ENCODE data around the gene APPL2.
"Not testable (repeated sequence)": the region's sequence is repeated elsewhere in the genome, so short reads cannot be mapped to it uniquely, and the experiment has no call there.

The APPL2 gene

DNA sequence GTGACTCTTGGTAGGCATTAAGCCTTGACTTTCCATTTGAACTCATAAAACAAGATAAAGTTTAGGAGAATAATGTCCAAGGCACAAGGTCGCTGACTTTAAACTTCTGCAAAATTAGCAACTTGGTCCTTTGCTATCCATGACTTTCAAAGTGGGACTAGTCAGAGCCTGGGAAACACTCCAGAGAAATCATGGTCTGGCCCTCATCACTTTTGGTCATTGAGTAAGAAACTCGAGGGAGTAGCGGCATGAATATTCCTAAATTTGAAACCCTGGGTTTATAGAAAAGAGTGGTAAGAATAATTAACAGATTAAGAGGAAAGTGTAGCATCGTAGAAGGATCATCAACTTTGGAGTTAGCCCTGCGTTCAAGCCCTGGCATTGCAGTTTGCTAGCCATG lies 16.9 kb upstream of the APPL2 start:
- ChIA-PET CTCF (interaction anchor here (1.4 kb wide), 1 partner anchor 17 kb away, joined by 7 read pairs; the partner anchor contains the start of gene APPL2), POLR2A (interaction anchor here (1.4 kb wide), 1 partner anchor 100 kb away, joined by 5 read pairs; no protein-coding TSS in a partner anchor)
- TF ChIP-seq CTCF (IDR thresholded peaks at IDR 0.05; ENCODE audit: insufficient read depth, low read length, missing control alignments), result no peak
- H3K4me3 ChIP-seq (ENCODE audit: low read depth, low read length), result no peak overlapping the region
- no peak for DNase-seq (ENCODE audit: low read depth, low spot score)

DNA sequence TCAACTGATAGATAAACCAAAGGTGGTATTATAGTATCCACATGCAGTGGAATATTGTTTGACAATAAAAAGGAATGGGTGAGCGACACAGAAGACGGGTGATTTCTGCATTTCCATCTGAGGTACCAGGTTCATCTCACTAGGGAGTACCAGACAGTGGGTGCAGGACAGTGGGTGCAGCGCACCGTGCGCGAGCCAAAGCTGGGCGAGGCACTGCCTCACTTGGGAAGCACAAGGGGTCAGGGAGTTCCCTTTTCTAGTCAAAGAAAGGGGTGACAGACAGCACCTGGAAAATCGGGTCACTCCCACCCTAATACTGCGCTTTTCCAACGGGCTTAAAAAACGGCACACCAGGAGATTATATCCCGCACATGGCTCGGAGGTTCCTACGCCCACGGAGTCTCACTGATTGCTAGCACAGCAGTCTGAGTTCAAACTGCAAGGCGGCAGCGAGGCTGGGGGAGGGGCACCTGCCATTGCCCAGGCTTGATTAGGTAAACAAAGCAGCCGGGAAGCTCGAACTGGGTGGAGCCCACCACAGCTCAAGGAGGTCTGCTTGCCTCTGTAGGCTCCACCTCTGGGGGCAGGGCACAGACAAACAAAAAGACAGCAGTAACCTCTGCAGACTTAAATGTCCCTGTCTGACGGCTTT lies 9.9 kb upstream of the APPL2 start:
- DNase-seq (ENCODE audit: low read depth, low spot score); CTCF ChIA-PET; POLR2A ChIA-PET; H3K4me3 ChIP-seq (ENCODE audit: low read depth, low read length): not testable (repeated sequence)

DNA sequence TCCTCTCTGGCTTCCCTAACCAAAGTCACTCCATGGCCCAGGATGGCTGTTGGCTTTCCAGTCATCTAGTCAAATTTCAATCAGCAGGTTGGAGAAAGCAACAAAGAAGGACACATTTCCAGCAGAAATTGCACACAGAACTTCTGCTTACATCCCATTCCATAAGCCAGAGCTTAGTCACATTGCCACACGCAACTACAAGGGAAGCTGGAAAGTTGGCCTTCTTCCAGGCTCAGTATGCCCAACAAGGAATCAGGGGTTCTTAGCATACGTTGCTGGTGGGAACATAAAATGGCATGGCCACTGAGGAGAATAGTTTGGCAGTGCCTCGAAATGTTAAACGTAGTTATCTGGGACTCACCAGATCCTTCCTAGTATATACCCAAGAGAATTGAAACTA lies 9.3 kb upstream of the APPL2 start:
- no peak for DNase-seq (ENCODE audit: low read depth, low spot score)
- no peak overlapping the region for H3K4me3 ChIP-seq (ENCODE audit: low read depth, low read length)
- POLR2A ChIA-PET, result no interaction called here
- CTCF ChIA-PET, result no interaction called here
- no peak for TF ChIP-seq CTCF (IDR thresholded peaks at IDR 0.05; ENCODE audit: insufficient read depth, low read length, missing control alignments)

GRCh38 chr12:105240228-105240627 lies 4.3 kb upstream of the APPL2 start:
- DNase-seq (ENCODE audit: low read depth, low spot score), result no peak
- CTCF ChIA-PET, result interaction anchor here (1.7 kb wide), 1 partner anchor 133 kb away, joined by 3 read pairs; no protein-coding TSS in a partner anchor

GRCh38 chr12:105239304-105239703 lies 3.3 kb upstream of the APPL2 start:
- ChIA-PET CTCF (interaction anchor here (0.8 kb wide), 1 partner anchor 13 kb away, joined by 3 read pairs; no protein-coding TSS in a partner anchor), POLR2A (no interaction called here)
- no peak for DNase-seq (ENCODE audit: low read depth, low spot score)
- TF ChIP-seq CTCF (IDR thresholded peaks at IDR 0.05; ENCODE audit: insufficient read depth, low read length, missing control alignments), result no peak
- H3K4me3 ChIP-seq (ENCODE audit: low read depth, low read length), result no peak overlapping the region

More at GRCh38 chr12:105240228-105240627, 4.3 kb upstream of the APPL2 start:
- no peak for TF ChIP-seq CTCF (IDR thresholded peaks at IDR 0.05; ENCODE audit: insufficient read depth, low read length, missing control alignments)
- no peak overlapping the region for H3K4me3 ChIP-seq (ENCODE audit: low read depth, low read length)
- POLR2A ChIA-PET, result no interaction called here

- ChIA-PET CTCF (no interaction called here), POLR2A (no interaction called here)
- no peak overlapping the region for H3K4me3 ChIP-seq (ENCODE audit: low read depth, low read length)
- TF ChIP-seq CTCF (IDR thresholded peaks at IDR 0.05; ENCODE audit: insufficient read depth, low read length, missing control alignments), result no peak
- DNase-seq (ENCODE audit: low read depth, low spot score), result no peak
These were observed 1.7 kb upstream of the APPL2 start for GRCh38 chr12:105237666-105238065.

- ChIA-PET CTCF (interaction anchor here (0.6 to 2.0 kb wide), 10 partner anchors 9 to 150 kb away, joined by 3 to 8 read pairs (median 4); no protein-coding TSS in a partner anchor), POLR2A (interaction anchor here (1.3 to 3.1 kb wide), 5 partner anchors 9 to 147 kb away, joined by 3 to 17 read pairs (median 8); no protein-coding TSS in a partner anchor)
- peak overlapping the region; percentile 78 for H3K4me3 ChIP-seq (ENCODE audit: low read depth, low read length)
- no peak for TF ChIP-seq CTCF (IDR thresholded peaks at IDR 0.05; ENCODE audit: insufficient read depth, low read length, missing control alignments)
- no peak for DNase-seq (ENCODE audit: low read depth, low spot score)
These were observed 668 bp downstream of the APPL2 start for GRCh38 chr12:105235281-105235731.

Measured in AG04449 (cell line).